K562 (cell line): ENCODE data around the gene ARMC9. TPM values are rescaled to one million over a fixed set of nuclear protein-coding genes. Genes with fewer than 3 reads are reported as not detected.

Source experiments
- ATAC-seq: fragments of 200-7000 bp; cut with Tn5 transposase; 3 replicates; pipeline ENCODE4 v1.9.1; 2020; ENCODE audit warnings: moderate library complexity
- BruUV-seq: library from RNA; stranded (reverse); fragments of 400-500 nt; replicated peaks from 2 replicates; lab custom pipeline; 2021; lab: Mats Ljungman, UMichigan
- CTCF ChIA-PET: fragments of 300-600 bp; formaldehyde crosslinking; extraction: SDS; loops from one replicate; lab custom pipeline; 2021; ENCODE audit warnings: low intra/inter-chr PET ratio; lab: Yijun Ruan, JAX
- POLR2A ChIA-PET: fragments of 300-600, 350-650 bp; sonication (Branson Sonifier 250); formaldehyde crosslinking; extraction: SDS; loops from one replicate; lab custom pipeline; 2021; ENCODE audit warnings: antibody characterized with exemption, inconsistent platforms; lab: Yijun Ruan, JAX
- DNase-seq, 4 experiments: peaks; one replicate each; pipeline versions ENCODE4 v3.0.0 to v3.0.0-alpha.2; 2011 to 2018; ENCODE audit warnings: low spot score in 3 of 4, mixed read lengths in 3 of 4; ENCODE audit errors: extremely low read depth in 1 of 4
- FAIRE-seq: peaks from 2 replicates; lab custom pipeline; 2011; peaks lifted over from hg19 to GRCh38; lab: Jason Lieb, UNC
- H2AFZ ChIP-seq: 2 replicates; pipeline ENCODE4 v1.6.0; 2011; ENCODE audit warnings: low read depth, low read length, control low read depth, inconsistent platforms
- H3K27ac ChIP-seq: fragments of 200-600 bp; 3 replicates; pipeline ENCODE4 v1.8.0; 2011; ENCODE audit warnings: low read depth, mild to moderate bottlenecking, control low read depth, inconsistent platforms, low read length, moderate library complexity, mixed read lengths; ENCODE audit errors: extremely low read depth
- H3K27me3 ChIP-seq, 2 experiments: fragments of 300-600 bp in 1 of 2; 2 replicates in 1 of 2; 3 replicates in 1 of 2; pipeline versions ENCODE4 v1.6.0 to v1.8.0; 2011; ENCODE audit warnings: inconsistent platforms in 2 of 2, low read length in 2 of 2, mild to moderate bottlenecking in 1 of 2, mixed read lengths in 1 of 2, moderate library complexity in 1 of 2; ENCODE audit not compliant: control insufficient read depth in 2 of 2, insufficient read depth in 2 of 2
- H3K36me3 ChIP-seq: fragments of 300-600 bp; 3 replicates; pipeline ENCODE4 v1.8.0; 2011; ENCODE audit warnings: mild to moderate bottlenecking, low read length, inconsistent platforms; ENCODE audit not compliant: control insufficient read depth, insufficient read depth
- H3K4me1 ChIP-seq, 2 experiments: fragments of 200-600 bp in 1 of 2; replicated peaks in 1 of 2; 2 replicates in 1 of 2; 3 replicates in 1 of 2; pipeline versions ENCODE4 v1.5.1 to v1.8.0; 2011; ENCODE audit warnings: inconsistent platforms in 2 of 2, low read length in 2 of 2, mild to moderate bottlenecking in 1 of 2, mixed read lengths in 1 of 2, moderate library complexity in 1 of 2; ENCODE audit not compliant: control insufficient read depth in 2 of 2, insufficient read depth in 2 of 2
- H3K4me2 ChIP-seq: 2 replicates; pipeline ENCODE4 v1.6.1; 2011; ENCODE audit warnings: low read length, control low read depth, inconsistent platforms, mixed read lengths; ENCODE audit not compliant: insufficient read depth
- H3K4me3 ChIP-seq: fragments of 200-600 bp; sonication (generic), shearing (Covaris generic); 2 replicates; pipeline ENCODE4 v1.5.1; 2016; ENCODE audit warnings: control low read depth, inconsistent platforms
- H3K79me2 ChIP-seq: fragments of 200-600 bp; 3 replicates; pipeline ENCODE4 v1.8.0; 2011; ENCODE audit warnings: low read length, inconsistent platforms; ENCODE audit not compliant: control insufficient read depth, insufficient read depth
- H3K9ac ChIP-seq, 2 experiments: 2 replicates each; pipeline versions ENCODE4 v1.6.0 to v1.6.1; 2011; ENCODE audit warnings: low read depth in 2 of 2, low read length in 2 of 2, control low read depth in 1 of 2, inconsistent platforms in 1 of 2, mild to moderate bottlenecking in 1 of 2, mixed read lengths in 1 of 2; ENCODE audit not compliant: insufficient read depth in 1 of 2
- H3K9me1 ChIP-seq: one replicate; pipeline ENCODE4 v1.6.0; 2011; ENCODE audit warnings: inconsistent platforms, mild to moderate bottlenecking, low read length, moderate library complexity; ENCODE audit not compliant: control insufficient read depth, insufficient read depth
- H3K9me3 ChIP-seq: replicated peaks from 2 replicates; pipeline ENCODE4 v1.5.1; 2011; ENCODE audit warnings: low read depth, low read length, inconsistent platforms; ENCODE audit not compliant: control insufficient read depth, insufficient read depth
- H4K20me1 ChIP-seq: replicated peaks from 2 replicates; pipeline ENCODE4 v1.6.1; 2011; ENCODE audit warnings: low read length, inconsistent platforms, mixed read lengths; ENCODE audit not compliant: control insufficient read depth, insufficient read depth
- GTF2A2 ChIP-seq: IDR thresholded peaks from 2 replicates; pipeline ENCODE4 v1.6.1; 2016; ENCODE audit warnings: mild to moderate bottlenecking, missing genetic modification characterization, missing compliant biosample characterization
- HMGN3 ChIP-seq: IDR thresholded peaks from 2 replicates; pipeline ENCODE4 v1.6.1; 2011; ENCODE audit warnings: borderline replicate concordance, low read depth, mild to moderate bottlenecking, mixed read lengths, low read length; ENCODE audit not compliant: insufficient read length; ENCODE audit errors: extremely low read depth
- KAT2B ChIP-seq: IDR thresholded peaks from one replicate; pipeline ENCODE4 v1.6.1; 2012; ENCODE audit warnings: low read depth, mild to moderate bottlenecking, control low read depth, inconsistent platforms, low read length, moderate library complexity
- NONO ChIP-seq, 2 experiments: fragments of 200-400 bp in 1 of 2; fragments of 450-650 bp in 1 of 2; formaldehyde crosslinking in 1 of 2; IDR thresholded peaks; 2 replicates each; pipeline ENCODE4 v1.6.1; 2017; ENCODE audit warnings: low read depth in 2 of 2, mild to moderate bottlenecking in 2 of 2, moderate library complexity in 2 of 2, low read length in 1 of 2
- ZC3H8 ChIP-seq: fragments of 450-650 bp; IDR thresholded peaks from 2 replicates; pipeline ENCODE4 v1.6.1; 2017
- ZNF121 ChIP-seq: sonication (generic); formaldehyde crosslinking; conservative IDR thresholded peaks from 2 replicates; pipeline ENCODE4 v1.8.0; 2022; ENCODE audit warnings: missing genetic modification reagents
- ZNF3 ChIP-seq: fragments of 250-450 bp; sonication (Bioruptor Pico); IDR thresholded peaks from 2 replicates; pipeline ENCODE4 v1.5.0; 2021; ENCODE audit warnings: mild to moderate bottlenecking, moderate library complexity
- WGBS: fragments of 100-300 bp; shearing (Covaris generic); methylation state at CpG from one replicate; pipeline ENCODE4 v1.1.6; 2016; ENCODE audit warnings: low coverage, mixed read lengths; ENCODE audit not compliant: insufficient coverage; ENCODE audit errors: missing lambda C conversion rate; 5-methylcytosine and 5-hydroxymethylcytosine counted together
- in situ Hi-C: fragments of 300-500 bp; cut with MboI; formaldehyde crosslinking; loops from 4 replicates; pipeline ENCODE4 v1.15.0; 2018; ENCODE audit warnings: inconsistent platforms, mixed read lengths
- intact Hi-C: fragments of 100-400 bp; cut with micrococcal nuclease; formaldehyde crosslinking; loops from 2 replicates; pipeline ENCODE4 v1.14.2; 2022
- polyA plus RNA-seq, 8 experiments: library from polyadenylated mRNA; depleted of rRNA in 4 of 8; stranded (reverse) in 5 of 8; unstranded in 3 of 8; fragments of >200 nt; fragmentation: Nextera tagmentation in 2 of 8; fragmentation: Illumina TruSeq in 1 of 8; extraction: Ambion mirVana in 2 of 8; extraction: Trizol in 1 of 8; gene quantifications; 2 replicates each; pipeline versions ENCODE4 v1.2.1 to v1.2.3, GENCODE V29; 2011 to 2014; ENCODE audit warnings: inconsistent platforms in 1 of 8, missing spikeins in 1 of 8
- total RNA-seq, 7 experiments: library from RNA; depleted of rRNA in 6 of 7; stranded (reverse); fragments of >200 nt in 6 of 7; fragmentation: Illumina TruSeq in 2 of 7; extraction: Trizol in 2 of 7; gene quantifications; 2 replicates each; pipeline versions ENCODE4 v1.2.1 to v1.2.3, GENCODE V29; 2011 to 2021; ENCODE audit warnings: low replicate concordance in 1 of 7
- TF ChIP-seq, protein P1 (sequence below): fragments of 450-650 bp; IDR thresholded peaks from 2 replicates; pipeline ENCODE4 v1.6.1; 2016; ENCODE audit warnings: borderline replicate concordance
- TF ChIP-seq, protein P2 (sequence below): sonication (generic); formaldehyde crosslinking; IDR thresholded peaks from 2 replicates; pipeline ENCODE4 v1.8.1; 2023; ENCODE audit warnings: mild to moderate bottlenecking, missing genetic modification reagents, moderate library complexity
- TF ChIP-seq, protein P3 (sequence below): sonication (generic); formaldehyde crosslinking; IDR thresholded peaks from 2 replicates; pipeline ENCODE4 v1.8.0; 2022; ENCODE audit warnings: missing genetic modification reagents, mild to moderate bottlenecking, borderline replicate concordance

The ARMC9 gene
- total and polyA plus RNA-seq, 9 of the 15 experiments (the other 6 are each of a cell fraction or from before 2014, with no cell fraction given): 0.36 to 2.3 (median 1.1) TPM

DNA sequence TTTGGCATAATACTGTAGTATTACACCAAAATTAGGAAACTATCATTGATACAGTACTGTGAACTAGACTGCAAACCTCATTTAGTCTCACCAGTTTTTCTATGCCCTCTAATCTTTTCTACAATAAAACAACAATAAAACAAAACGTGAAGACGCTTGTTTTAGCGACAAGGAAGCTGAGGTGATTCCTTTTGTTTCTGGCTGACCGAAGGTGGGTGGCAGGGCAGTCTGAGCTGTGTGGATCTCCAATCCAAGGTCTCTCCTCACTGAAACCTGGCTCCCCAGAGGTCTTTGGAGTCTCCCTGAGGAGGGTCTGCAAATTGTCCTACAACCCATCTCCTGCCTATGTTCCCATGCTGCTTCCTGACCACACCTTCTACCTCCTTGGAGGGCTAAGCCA lies 59.3 kb downstream of the ARMC9 start:
- Histone ChIP-seq H4K20me1 (0 out of 2 replicates have a peak, but pooled peaks cover 4% of the 10 kb centered on the region), H3K27me3 (peaks cover 10 to 42% of the 10 kb centered on the region in 2 experiments), H3K36me3 (no peaks in the 10 kb centered on the region), H2AFZ (no peak overlapping the region), H3K9me1 (no peaks in the 10 kb centered on the region), H3K9ac (no peak overlapping the region), H3K4me3 (no peak overlapping the region), H3K27ac (no peak overlapping the region), H3K4me2 (no peak overlapping the region), H3K9me3 (no peaks in the 10 kb centered on the region), H3K79me2 (no peaks in the 10 kb centered on the region), H3K4me1 (no peaks in the 10 kb centered on the region; a peak in 3 of 5 replicates)
- TF ChIP-seq, protein P1, sequence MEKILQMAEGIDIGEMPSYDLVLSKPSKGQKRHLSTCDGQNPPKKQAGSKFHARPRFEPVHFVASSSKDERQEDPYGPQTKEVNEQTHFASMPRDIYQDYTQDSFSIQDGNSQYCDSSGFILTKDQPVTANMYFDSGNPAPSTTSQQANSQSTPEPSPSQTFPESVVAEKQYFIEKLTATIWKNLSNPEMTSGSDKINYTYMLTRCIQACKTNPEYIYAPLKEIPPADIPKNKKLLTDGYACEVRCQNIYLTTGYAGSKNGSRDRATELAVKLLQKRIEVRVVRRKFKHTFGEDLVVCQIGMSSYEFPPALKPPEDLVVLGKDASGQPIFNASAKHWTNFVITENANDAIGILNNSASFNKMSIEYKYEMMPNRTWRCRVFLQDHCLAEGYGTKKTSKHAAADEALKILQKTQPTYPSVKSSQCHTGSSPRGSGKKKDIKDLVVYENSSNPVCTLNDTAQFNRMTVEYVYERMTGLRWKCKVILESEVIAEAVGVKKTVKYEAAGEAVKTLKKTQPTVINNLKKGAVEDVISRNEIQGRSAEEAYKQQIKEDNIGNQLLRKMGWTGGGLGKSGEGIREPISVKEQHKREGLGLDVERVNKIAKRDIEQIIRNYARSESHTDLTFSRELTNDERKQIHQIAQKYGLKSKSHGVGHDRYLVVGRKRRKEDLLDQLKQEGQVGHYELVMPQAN: no peak
- no peak for FAIRE-seq
- ChIA-PET CTCF (no interaction called here), POLR2A (interaction anchor here (0.6 kb wide), 1 partner anchor 38 kb away, joined by 4 read pairs; no protein-coding TSS in a partner anchor)
- no peak for DNase-seq
- in situ Hi-C loops (no loop called here), intact Hi-C loops (no loop called here)
- ATAC-seq: no peak
- 13% methylated on average over 4 of the region's 4 CpGs for WGBS
- BruUV-seq: no TSS peak

DNA sequence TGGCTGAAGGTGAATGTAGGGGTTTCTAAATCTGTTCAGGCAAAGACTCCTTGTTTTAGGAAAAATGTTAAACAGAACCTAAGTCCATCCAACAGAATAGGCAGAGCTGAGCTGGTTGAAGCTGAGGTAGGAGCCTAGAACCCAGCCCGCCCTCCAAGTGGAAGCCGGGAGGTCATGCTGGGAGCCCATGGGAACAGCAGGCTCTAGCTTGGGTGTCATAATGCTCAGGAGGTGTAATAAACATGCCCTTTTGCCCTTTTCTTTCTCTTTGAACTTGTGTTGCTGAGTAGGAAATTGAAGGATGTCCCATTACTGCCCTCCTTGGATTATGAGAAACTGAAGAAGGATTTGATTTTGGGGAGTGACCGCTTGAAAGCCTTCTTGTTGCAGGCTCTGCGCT lies 60.3 kb downstream of the ARMC9 start:
- POLR2A ChIA-PET: no interaction called here
- intact Hi-C loops: no loop called here
- ATAC-seq: no peak
- TF ChIP-seq NONO (IDR thresholded peaks at IDR 0.05; ENCODE audit: low read depth in 2 of 2, low read length in 1 of 2) (no peak), ZNF3 (CRISPR knock-in tag) (no peak), HMGN3 (no peak), ZC3H8 (no peak), ZNF121 (no peak), GTF2A2 (tag) (no peak), KAT2B (no peak)
- TF ChIP-seq, protein P2, sequence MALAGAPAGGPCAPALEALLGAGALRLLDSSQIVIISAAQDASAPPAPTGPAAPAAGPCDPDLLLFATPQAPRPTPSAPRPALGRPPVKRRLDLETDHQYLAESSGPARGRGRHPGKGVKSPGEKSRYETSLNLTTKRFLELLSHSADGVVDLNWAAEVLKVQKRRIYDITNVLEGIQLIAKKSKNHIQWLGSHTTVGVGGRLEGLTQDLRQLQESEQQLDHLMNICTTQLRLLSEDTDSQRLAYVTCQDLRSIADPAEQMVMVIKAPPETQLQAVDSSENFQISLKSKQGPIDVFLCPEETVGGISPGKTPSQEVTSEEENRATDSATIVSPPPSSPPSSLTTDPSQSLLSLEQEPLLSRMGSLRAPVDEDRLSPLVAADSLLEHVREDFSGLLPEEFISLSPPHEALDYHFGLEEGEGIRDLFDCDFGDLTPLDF (CRISPR knock-in tag): no peak
- TF ChIP-seq, protein P3, sequence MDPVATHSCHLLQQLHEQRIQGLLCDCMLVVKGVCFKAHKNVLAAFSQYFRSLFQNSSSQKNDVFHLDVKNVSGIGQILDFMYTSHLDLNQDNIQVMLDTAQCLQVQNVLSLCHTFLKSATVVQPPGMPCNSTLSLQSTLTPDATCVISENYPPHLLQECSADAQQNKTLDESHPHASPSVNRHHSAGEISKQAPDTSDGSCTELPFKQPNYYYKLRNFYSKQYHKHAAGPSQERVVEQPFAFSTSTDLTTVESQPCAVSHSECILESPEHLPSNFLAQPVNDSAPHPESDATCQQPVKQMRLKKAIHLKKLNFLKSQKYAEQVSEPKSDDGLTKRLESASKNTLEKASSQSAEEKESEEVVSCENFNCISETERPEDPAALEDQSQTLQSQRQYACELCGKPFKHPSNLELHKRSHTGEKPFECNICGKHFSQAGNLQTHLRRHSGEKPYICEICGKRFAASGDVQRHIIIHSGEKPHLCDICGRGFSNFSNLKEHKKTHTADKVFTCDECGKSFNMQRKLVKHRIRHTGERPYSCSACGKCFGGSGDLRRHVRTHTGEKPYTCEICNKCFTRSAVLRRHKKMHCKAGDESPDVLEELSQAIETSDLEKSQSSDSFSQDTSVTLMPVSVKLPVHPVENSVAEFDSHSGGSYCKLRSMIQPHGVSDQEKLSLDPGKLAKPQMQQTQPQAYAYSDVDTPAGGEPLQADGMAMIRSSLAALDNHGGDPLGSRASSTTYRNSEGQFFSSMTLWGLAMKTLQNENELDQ: no peak

More for the DNA sequence above, 60.3 kb downstream of the ARMC9 start:
- Histone ChIP-seq H3K9me1 (no peaks in the 10 kb centered on the region), H3K9ac (no peak overlapping the region), H3K9me3 (no peaks in the 10 kb centered on the region), H3K27ac (no peak overlapping the region), H3K79me2 (no peaks in the 10 kb centered on the region), H3K27me3 (peaks cover 10 to 43% of the 10 kb centered on the region in 2 experiments), H3K4me1 (no peaks in the 10 kb centered on the region; a peak in 3 of 5 replicates), H3K36me3 (no peaks in the 10 kb centered on the region), H3K4me3 (no peak overlapping the region), H4K20me1 (0 out of 2 replicates have a peak, but pooled peaks cover 4% of the 10 kb centered on the region), H3K4me2 (no peak overlapping the region), H2AFZ (no peak overlapping the region)
- in situ Hi-C loops: no loop called here
- no TSS peak for BruUV-seq
- DNase-seq (no peak), FAIRE-seq (no peak)
- CTCF ChIA-PET: no interaction called here
- 19% methylated on average over 4 of the region's 4 CpGs for WGBS
